Endodermal cell (in vitro differentiated cells): ENCODE measurements around the gene CEP83. TPM values are rescaled to one million over a fixed set of nuclear protein-coding genes. Genes with fewer than 3 reads are reported as not detected.

Experiments used
- DNase-seq: peaks from one replicate; pipeline ENCODE4 v3.0.0-alpha.2; 2017
- H3K27ac ChIP-seq: 2 replicates; pipeline ENCODE4 v1.5.1; 2013; ENCODE audit warnings: mild to moderate bottlenecking, low read depth, low read length, moderate library complexity
- H3K27me3 ChIP-seq: 2 replicates; pipeline ENCODE4 v1.6.1; 2013; ENCODE audit warnings: mild to moderate bottlenecking, low read length, moderate library complexity; ENCODE audit not compliant: insufficient read depth, control insufficient read depth, poor library complexity, severe bottlenecking
- H3K36me3 ChIP-seq: 2 replicates; pipeline ENCODE4 v1.7.0; 2013; ENCODE audit warnings: mild to moderate bottlenecking, low read length, moderate library complexity; ENCODE audit not compliant: control insufficient read depth, insufficient read depth
- H3K4me1 ChIP-seq: one replicate; pipeline ENCODE4 v1.7.0; 2013; ENCODE audit warnings: low read length; ENCODE audit not compliant: control insufficient read depth, insufficient read depth
- H3K4me3 ChIP-seq: 2 replicates; pipeline ENCODE4 v1.5.1; 2013; ENCODE audit warnings: mild to moderate bottlenecking, low read length, moderate library complexity
- H3K9ac ChIP-seq: 2 replicates; pipeline ENCODE4 v1.6.1; 2013; ENCODE audit warnings: mild to moderate bottlenecking, low read length, moderate library complexity; ENCODE audit not compliant: poor library complexity, severe bottlenecking; ENCODE audit errors: extremely low read depth
- H3K9me3 ChIP-seq: 2 replicates; pipeline ENCODE4 v1.6.1; 2013; ENCODE audit warnings: mild to moderate bottlenecking, low read length, moderate library complexity; ENCODE audit not compliant: control insufficient read depth
- H3K27ac Mint-ChIP-seq: 2 replicates; pipeline ENCODE4 v1.8.0; 2020; ENCODE audit warnings: mixed read lengths
- H3K27me3 Mint-ChIP-seq: 2 replicates; pipeline ENCODE4 v1.8.0; 2021; ENCODE audit warnings: mild to moderate bottlenecking, mixed read lengths; ENCODE audit not compliant: insufficient read depth
- H3K36me3 Mint-ChIP-seq: 2 replicates; pipeline ENCODE4 v1.8.0; 2020; ENCODE audit warnings: low read depth, mixed read lengths
- H3K4me1 Mint-ChIP-seq: 2 replicates; pipeline ENCODE4 v1.8.0; 2020; ENCODE audit warnings: mixed read lengths
- H3K4me3 Mint-ChIP-seq: 2 replicates; pipeline ENCODE4 v1.8.0; 2020; ENCODE audit warnings: mild to moderate bottlenecking, moderate library complexity, mixed read lengths
- H3K9me3 Mint-ChIP-seq: 2 replicates; pipeline ENCODE4 v1.8.0; 2020; ENCODE audit warnings: mild to moderate bottlenecking, mixed read lengths
- CTCF ChIP-seq: fragments of 200-600 bp; sonication (generic); conservative IDR thresholded peaks from 2 replicates; pipeline ENCODE4 v1.5.0; 2021; ENCODE audit warnings: antibody characterized with exemption, mild to moderate bottlenecking
- WGBS, 2 experiments: methylation state at CpG; one replicate each; pipeline versions ENCODE4 v1.1.5 to v1.1.7; 2013; ENCODE audit warnings: missing lambda C conversion rate in 2 of 2, mixed read lengths in 1 of 2; ENCODE audit not compliant: insufficient coverage in 1 of 2, insufficient read length in 1 of 2; 5-methylcytosine and 5-hydroxymethylcytosine counted together
- total RNA-seq, 2 donors: library from RNA; stranded (reverse); fragmentation: NEBNext Ultra II Directional in 1 of 2; extraction: Animal tissue kit (Norgen Biotek cat#: 25700) in 1 of 2; gene quantifications; 2 replicates in 1 of 2; 3 replicates in 1 of 2; pipeline ENCODE4 v1.2.1, GENCODE V29; 2021

The CEP83 gene
- total RNA-seq, 2 donors from 2014 or later = 28.6 to 36.3 TPM

GRCh38 chr12:94495445-94496115 lies 35.9 kb upstream of the CEP83 start:
- no peak overlapping the region for H3K27ac Mint-ChIP-seq
- H3K27me3 Mint-ChIP-seq = peaks cover 22% of the 10 kb centered on the region
- WGBS, 2 experiments = 85 to 93% methylated on average over 4 of the region's 4 CpGs
- H3K27me3 ChIP-seq = peaks cover 22% of the 10 kb centered on the region
- H3K4me1 Mint-ChIP-seq = peaks cover 15% of the 10 kb centered on the region
- TF ChIP-seq CTCF = no peak
- H3K36me3 ChIP-seq = no peaks in the 10 kb centered on the region
- H3K4me3 Mint-ChIP-seq = no peak overlapping the region
- H3K9me3 Mint-ChIP-seq = peaks cover 2% of the 10 kb centered on the region
- no peak overlapping the region for H3K4me3 ChIP-seq
- H3K9me3 ChIP-seq = no peaks in the 10 kb centered on the region
- H3K9ac ChIP-seq = no peak overlapping the region
- peaks cover 5% of the 10 kb centered on the region for H3K4me1 ChIP-seq
- no peak overlapping the region for H3K27ac ChIP-seq
- no peak for DNase-seq
- no peaks in the 10 kb centered on the region for H3K36me3 Mint-ChIP-seq

DNA sequence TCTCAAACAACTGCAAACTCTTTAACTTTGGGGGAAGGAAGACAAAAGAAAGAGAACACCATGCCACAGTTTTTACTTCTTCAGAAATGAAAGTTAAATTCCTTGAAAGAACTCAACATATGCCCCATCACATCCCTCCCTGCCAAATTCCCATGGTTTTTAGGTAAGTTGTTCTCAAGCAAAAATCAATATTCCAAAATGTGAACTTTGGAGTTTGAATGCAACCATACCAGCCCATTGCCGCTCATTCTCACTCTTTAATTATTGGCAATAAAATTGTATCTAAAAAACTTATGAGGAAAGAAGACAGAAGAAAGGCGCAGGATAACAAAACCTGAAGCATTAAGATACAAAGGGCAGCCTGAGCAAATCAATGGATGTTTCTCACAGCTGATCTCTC lies 31.8 kb upstream of the CEP83 start:
- Histone ChIP-seq H3K9me3 (no peaks in the 10 kb centered on the region), H3K36me3 (no peaks in the 10 kb centered on the region), H3K9ac (no peak overlapping the region), H3K4me3 (no peak overlapping the region), H3K4me1 (no peaks in the 10 kb centered on the region), H3K27ac (no peak overlapping the region), H3K27me3 (peaks cover 22% of the 10 kb centered on the region)
- WGBS, 2 experiments = 90% methylated on average over 2 of the region's 2 CpGs; no CpG with 5 or more reads in 1 of the 2 experiments
- Mint-ChIP-seq H3K9me3 (peaks cover 1% of the 10 kb centered on the region), H3K27ac (no peak overlapping the region), H3K36me3 (no peaks in the 10 kb centered on the region), H3K27me3 (peaks cover 22% of the 10 kb centered on the region), H3K4me1 (peaks cover 19% of the 10 kb centered on the region), H3K4me3 (no peak overlapping the region)
- TF ChIP-seq CTCF = no peak
- DNase-seq = no peak

- no peak overlapping the region for H3K4me3 Mint-ChIP-seq
- no peaks in the 10 kb centered on the region for H3K36me3 ChIP-seq
- no peak overlapping the region for H3K27ac Mint-ChIP-seq
- WGBS, 2 experiments = 86 to 100% methylated on average over 1 to 2 of the region's 2 CpGs
- peaks cover 11% of the 10 kb centered on the region for H3K4me1 Mint-ChIP-seq
- H3K9me3 Mint-ChIP-seq = peaks cover 3% of the 10 kb centered on the region
- peaks cover 10% of the 10 kb centered on the region for H3K27me3 ChIP-seq
- no peak overlapping the region for H3K4me3 ChIP-seq
- no peak for TF ChIP-seq CTCF
- no peak for DNase-seq
- no peaks in the 10 kb centered on the region for H3K9me3 ChIP-seq
- no peaks in the 10 kb centered on the region for H3K36me3 Mint-ChIP-seq
- no peak overlapping the region for H3K27ac ChIP-seq
- no peaks in the 10 kb centered on the region for H3K4me1 ChIP-seq
- no peak overlapping the region for H3K9ac ChIP-seq
- peaks cover 2% of the 10 kb centered on the region for H3K27me3 Mint-ChIP-seq
Observed at GRCh38 chr12:94488463-94488862, 28.8 kb upstream of the CEP83 start.
